ENCODE results near the gene NSUN3.
"Not testable (repeated sequence)": the region's sequence is repeated elsewhere in the genome, so short reads cannot be mapped to it uniquely, and the experiment has no call there.

The NSUN3 gene

GRCh38 chr3:94028093-94028837, 34.6 kb upstream of the NSUN3 start, which contains the start of gene STX19:
STX19 (minus strand) TSS chr3:94028597; CDS start chr3:94015269, 13,328 bp downstream.
- TF ChIP-seq CTCF (IDR thresholded peaks at IDR 0.05; ENCODE audit: insufficient read depth, missing control alignments), result no peak
- FAIRE-seq (no peak), DNase-seq (ENCODE audit: insufficient read length, low spot score) (no peak)

DNA sequence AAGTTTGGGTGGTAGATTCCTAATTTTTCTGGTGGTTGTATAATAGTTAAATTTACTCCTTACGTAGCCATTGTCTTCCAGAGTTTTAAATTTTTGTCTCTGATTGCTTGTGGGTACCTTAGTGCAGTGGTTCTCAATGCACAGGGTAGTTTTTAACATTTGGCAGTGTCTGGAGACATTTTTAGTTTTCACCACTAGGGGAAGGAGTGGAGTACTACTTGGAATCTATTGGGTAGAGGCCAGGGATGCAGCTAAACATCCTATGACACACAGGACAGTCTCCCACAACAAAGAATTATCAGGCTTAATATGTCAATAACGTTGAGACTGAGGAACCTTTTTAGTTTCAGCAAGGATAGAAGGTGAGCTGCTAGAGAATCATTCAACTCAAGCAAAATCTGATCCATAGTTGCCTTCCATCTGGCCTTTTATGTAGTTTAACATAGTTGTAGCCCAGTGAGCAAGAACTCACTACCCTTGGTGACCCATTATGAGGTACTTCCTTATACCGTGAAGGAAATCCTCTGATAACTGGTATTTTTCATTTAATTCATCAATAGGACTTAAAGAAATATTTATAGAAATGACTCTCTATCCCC, 25.9 kb upstream of the NSUN3 start:
- TF ChIP-seq CTCF (IDR thresholded peaks at IDR 0.05; ENCODE audit: insufficient read depth, missing control alignments), result peak; percentile 30
- DNase-seq (ENCODE audit: insufficient read length, low spot score), result no peak
- FAIRE-seq, result no peak

- no peak for DNase-seq (ENCODE audit: insufficient read length, low spot score)
- FAIRE-seq, result no peak
- no peak for TF ChIP-seq CTCF (IDR thresholded peaks at IDR 0.05; ENCODE audit: insufficient read depth, missing control alignments)
Measured at GRCh38 chr3:94043285-94043684, 19.6 kb upstream of the NSUN3 start.

DNA sequence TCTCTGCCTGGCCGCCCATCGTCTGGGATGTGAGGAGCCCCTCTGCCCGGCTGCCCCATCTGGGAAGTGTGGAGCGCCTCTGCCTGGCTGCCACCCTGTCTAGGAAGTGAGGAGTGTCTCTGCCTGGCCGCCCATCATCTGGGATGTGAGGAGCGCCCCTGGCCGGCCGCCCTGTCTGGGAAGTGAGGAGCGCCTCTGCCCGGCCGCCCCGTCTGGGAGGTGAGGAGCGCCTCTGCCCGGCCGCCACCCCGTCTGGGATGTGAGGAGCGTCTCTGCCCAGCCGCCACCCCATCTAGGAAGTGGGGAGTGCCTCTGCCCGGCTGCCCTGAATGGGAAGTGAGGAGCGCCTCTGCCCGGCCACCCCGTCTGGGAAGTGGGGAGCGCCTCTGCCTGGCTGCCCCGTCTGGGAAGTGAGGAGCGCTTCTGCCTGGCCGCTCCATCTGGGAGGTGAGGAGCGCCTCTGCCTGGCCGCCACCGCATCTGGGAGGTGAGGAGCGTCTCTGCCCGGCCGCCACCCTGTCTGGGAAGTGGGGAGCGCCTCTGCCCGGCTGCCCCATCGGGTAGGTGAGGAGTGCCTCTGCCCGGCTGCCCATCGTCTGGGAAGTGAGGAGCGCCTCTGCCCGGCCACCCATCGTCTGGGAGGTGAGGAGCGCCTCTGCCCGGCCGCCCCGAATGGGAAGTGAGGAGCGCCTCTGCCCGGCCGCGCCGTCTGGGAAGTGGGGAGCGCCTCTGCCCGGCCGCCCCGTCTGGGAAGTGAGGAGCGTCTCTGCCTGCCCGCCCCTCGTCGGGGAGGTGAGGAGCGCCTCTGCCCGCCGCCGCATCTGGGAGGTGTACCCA, 18.5 kb upstream of the NSUN3 start:
- not testable (repeated sequence) for DNase-seq (ENCODE audit: insufficient read length, low spot score); FAIRE-seq

DNA sequence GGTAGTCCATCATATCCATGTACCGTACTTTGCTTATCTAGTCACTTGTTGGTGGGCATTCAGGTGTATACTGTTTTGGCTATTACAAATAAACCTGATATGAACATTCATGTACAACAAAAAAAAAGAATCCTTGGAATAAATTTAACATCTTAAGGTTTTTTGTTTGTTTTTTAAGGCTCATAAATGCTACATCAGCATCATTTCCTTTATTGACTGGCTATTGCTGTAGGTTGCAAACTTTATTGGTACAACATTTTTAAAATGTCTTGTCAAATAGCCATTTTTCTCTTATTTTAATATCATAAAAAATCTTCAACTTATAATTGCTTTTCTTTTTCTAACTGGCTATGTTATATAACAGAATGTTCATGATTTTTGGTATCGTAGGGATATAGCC, 16.3 kb upstream of the NSUN3 start:
- TF ChIP-seq CTCF (IDR thresholded peaks at IDR 0.05; ENCODE audit: insufficient read depth, missing control alignments), result no peak
- FAIRE-seq (no peak), DNase-seq (ENCODE audit: insufficient read length, low spot score) (no peak)

GRCh38 chr3:94049267-94049666, 13.6 kb upstream of the NSUN3 start:
- FAIRE-seq (no peak), DNase-seq (ENCODE audit: insufficient read length, low spot score) (no peak)

More at GRCh38 chr3:94049267-94049666, 13.6 kb upstream of the NSUN3 start:
- TF ChIP-seq CTCF (IDR thresholded peaks at IDR 0.05; ENCODE audit: insufficient read depth, missing control alignments), result no peak
